Fibroblast of lung (primary cell): ENCODE data around the gene SORT1. TPM values are rescaled to one million over a fixed set of nuclear protein-coding genes. Genes with fewer than 3 reads are reported as not detected.

Source experiments
- DNase-seq, 2 donors: peaks; one replicate each; pipeline versions ENCODE4 v3.0.0 to v3.0.0-alpha.2; 2010; ENCODE audit warnings: low read depth in 2 of 2
- H2AFZ ChIP-seq: 2 replicates; pipeline ENCODE4 v1.5.1; 2012; ENCODE audit warnings: low read length, control low read depth, inconsistent platforms
- H3K27ac ChIP-seq: 2 replicates; pipeline ENCODE4 v1.5.1; 2011; ENCODE audit warnings: low read length, control low read depth; ENCODE audit not compliant: insufficient read depth
- H3K27me3 ChIP-seq: 2 replicates; pipeline ENCODE4 v1.5.1; 2011; ENCODE audit warnings: mild to moderate bottlenecking, low read length; ENCODE audit not compliant: control insufficient read depth, insufficient read depth
- H3K36me3 ChIP-seq: 2 replicates; pipeline ENCODE4 v1.5.1; 2011; ENCODE audit warnings: low read length; ENCODE audit not compliant: control insufficient read depth, insufficient read depth
- H3K4me1 ChIP-seq: 2 replicates; pipeline ENCODE4 v1.5.1; 2011; ENCODE audit warnings: low read length; ENCODE audit not compliant: control insufficient read depth, insufficient read depth; ENCODE audit errors: extremely low read depth
- H3K4me2 ChIP-seq: 2 replicates; pipeline ENCODE4 v1.5.1; 2011; ENCODE audit warnings: low read length, control low read depth; ENCODE audit not compliant: insufficient read depth; ENCODE audit errors: extremely low read depth
- H3K4me3 ChIP-seq, 4 experiments: fragments of 200-600 bp in 1 of 4; sonication (generic) in 1 of 4; replicated peaks in 1 of 4; 2 replicates each; pipeline ENCODE4 v1.5.1; 2011 to 2016; ENCODE audit warnings: low read length in 4 of 4, low read depth in 3 of 4, mild to moderate bottlenecking in 3 of 4, control low read depth in 2 of 4, inconsistent platforms in 1 of 4, mixed read lengths in 1 of 4; ENCODE audit not compliant: insufficient read depth in 1 of 4; ENCODE audit errors: control extremely low read depth in 1 of 4
- H3K79me2 ChIP-seq: 2 replicates; pipeline ENCODE4 v1.5.1; 2012; ENCODE audit warnings: mild to moderate bottlenecking, low read length, inconsistent platforms; ENCODE audit not compliant: control insufficient read depth, insufficient read depth
- H3K9ac ChIP-seq: 2 replicates; pipeline ENCODE4 v1.5.1; 2011; ENCODE audit warnings: mild to moderate bottlenecking, low read length, control low read depth; ENCODE audit not compliant: insufficient read depth
- H3K9me3 ChIP-seq: 2 replicates; pipeline ENCODE4 v1.5.1; 2012; ENCODE audit warnings: low read depth, low read length; ENCODE audit not compliant: control insufficient read depth, insufficient read depth
- H4K20me1 ChIP-seq: 2 replicates; pipeline ENCODE4 v1.5.1; 2011; ENCODE audit warnings: low read length; ENCODE audit not compliant: control insufficient read depth, insufficient read depth; ENCODE audit errors: extremely low read depth
- CTCF ChIP-seq, 2 donors: IDR thresholded peaks in 1 of 2; conservative IDR thresholded peaks in 1 of 2; 1 replicate in 1 of 2; 2 replicates in 1 of 2; pipeline ENCODE4 v1.5.1; 2011 to 2012; ENCODE audit warnings: low read length in 2 of 2, control low read depth in 1 of 2, inconsistent platforms in 1 of 2, low read depth in 1 of 2, mild to moderate bottlenecking in 1 of 2
- EZH2 ChIP-seq: IDR thresholded peaks from 2 replicates; pipeline ENCODE4 v1.5.1; 2012; ENCODE audit warnings: low read length, control low read depth, mild to moderate bottlenecking; ENCODE audit errors: missing control alignments
- polyA plus RNA-seq, 2 donors: library from polyadenylated mRNA; depleted of rRNA in 1 of 2; stranded (reverse) in 1 of 2; unstranded in 1 of 2; fragments of >200 nt; gene quantifications; 2 replicates each; pipeline ENCODE4 v1.2.1, GENCODE V29; 2011 to 2012; ENCODE audit warnings: missing spikeins in 1 of 2
- total RNA-seq: library from RNA; depleted of rRNA; stranded (reverse); fragments of >200 nt; gene quantifications from 2 replicates; pipeline ENCODE4 v1.2.1, GENCODE V29; 2014

The SORT1 gene
- total and polyA plus RNA-seq, 2 donors (not counting 1 experiment from before 2014, with no cell fraction given), result 27.5 to 37.5 TPM

DNA sequence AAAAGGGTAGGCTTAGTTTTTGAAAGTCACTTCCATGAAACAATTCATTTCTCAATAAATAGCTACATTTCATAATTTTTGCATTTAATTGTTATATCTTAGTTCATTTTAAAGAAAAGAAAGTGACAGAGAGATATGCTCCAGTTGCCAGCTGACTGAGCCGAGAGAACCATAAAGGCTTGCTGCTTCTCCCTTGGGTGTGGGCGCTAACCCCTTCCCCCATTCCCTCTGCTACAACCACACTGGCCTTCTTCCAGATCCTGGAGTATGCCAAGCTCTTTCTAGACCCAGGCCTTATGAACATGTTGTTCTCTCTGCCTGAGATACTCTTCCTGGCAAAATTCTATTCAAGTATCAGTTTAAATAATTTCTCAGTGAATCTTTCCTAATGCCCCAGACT, 12.3 kb downstream of the SORT1 start:
- no peaks in the 10 kb centered on the region for H3K79me2 ChIP-seq
- H3K4me2 ChIP-seq, result no peak overlapping the region
- no peak overlapping the region for H3K9ac ChIP-seq
- no peaks in the 10 kb centered on the region for H3K36me3 ChIP-seq
- no peak overlapping the region for H2AFZ ChIP-seq
- H3K27me3 ChIP-seq, result no peaks in the 10 kb centered on the region
- peak in 1 of 2 donors; percentile 78 for DNase-seq
- no peaks in the 10 kb centered on the region for H3K9me3 ChIP-seq
- H3K27ac ChIP-seq, result no peak overlapping the region
- no peaks in the 10 kb centered on the region for H4K20me1 ChIP-seq
- TF ChIP-seq CTCF (conservative IDR thresholded peaks at IDR 0.05 in 1 of 2, IDR thresholded peaks at IDR 0.05 in 1 of 2; ENCODE audit: low read depth in 1 of 2, low read length in 2 of 2) (no peak), EZH2 (no peak)
- H3K4me3 ChIP-seq, result no peak overlapping the region
- peaks cover 7% of the 10 kb centered on the region for H3K4me1 ChIP-seq

DNA sequence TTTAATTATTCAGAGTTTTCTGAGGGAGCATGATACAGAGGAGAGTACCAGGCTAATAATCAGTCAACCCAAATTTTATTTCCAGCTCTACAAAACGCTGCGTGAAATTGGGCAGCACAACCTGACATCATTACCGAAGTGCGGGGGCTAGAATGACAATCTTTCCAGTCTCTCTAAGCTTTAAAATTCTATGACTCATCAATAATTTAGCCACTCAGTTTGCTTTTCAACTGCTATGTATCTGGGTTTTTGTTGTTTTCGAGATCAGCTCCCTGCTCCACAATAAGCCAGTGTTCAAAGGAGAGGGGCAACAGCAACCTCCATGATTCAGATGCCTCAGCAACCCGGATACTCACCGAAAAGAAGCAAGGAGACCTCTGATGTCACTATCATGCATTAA, 13.9 kb downstream of the SORT1 start:
- no peak overlapping the region for H3K4me3 ChIP-seq
- peak in 1 of 2 donors; percentile 61 for DNase-seq
- H4K20me1 ChIP-seq, result no peaks in the 10 kb centered on the region
- H3K36me3 ChIP-seq, result no peaks in the 10 kb centered on the region
- TF ChIP-seq EZH2, result no peak
- TF ChIP-seq CTCF (conservative IDR thresholded peaks at IDR 0.05 in 1 of 2, IDR thresholded peaks at IDR 0.05 in 1 of 2; ENCODE audit: low read depth in 1 of 2, low read length in 2 of 2), result no peak
- no peaks in the 10 kb centered on the region for H3K79me2 ChIP-seq
- H3K27ac ChIP-seq, result no peak overlapping the region
- H3K27me3 ChIP-seq, result no peaks in the 10 kb centered on the region
- H3K9ac ChIP-seq, result no peak overlapping the region
- H3K4me1 ChIP-seq, result peaks cover 2% of the 10 kb centered on the region
- H2AFZ ChIP-seq, result no peak overlapping the region
- H3K4me2 ChIP-seq, result no peak overlapping the region
- no peaks in the 10 kb centered on the region for H3K9me3 ChIP-seq

GRCh38 chr1:109383087-109383779, 14.5 kb downstream of the SORT1 start:
- TF ChIP-seq CTCF (conservative IDR thresholded peaks at IDR 0.05 in 1 of 2, IDR thresholded peaks at IDR 0.05 in 1 of 2; ENCODE audit: low read depth in 1 of 2, low read length in 2 of 2) (no peak), EZH2 (no peak)
- Histone ChIP-seq H2AFZ (no peak overlapping the region), H3K9me3 (no peaks in the 10 kb centered on the region), H3K4me3 (no peak overlapping the region), H3K9ac (no peak overlapping the region), H3K27ac (no peak overlapping the region), H3K27me3 (no peaks in the 10 kb centered on the region), H3K79me2 (no peaks in the 10 kb centered on the region), H3K36me3 (no peaks in the 10 kb centered on the region), H3K4me2 (no peak overlapping the region), H4K20me1 (no peaks in the 10 kb centered on the region), H3K4me1 (peaks cover 2% of the 10 kb centered on the region)
- DNase-seq, result no peak
